GM23338 (cell line): Measurements from ENCODE around the gene TNFRSF4. TPM values are rescaled to one million over a fixed set of nuclear protein-coding genes. Genes with fewer than 3 reads are reported as not detected.

ENCODE experiments used
- ATAC-seq: fragments of 200-7000 bp; cut with Tn5 transposase; 3 replicates; pipeline ENCODE4 v1.9.1; 2020
- DNase-seq: peaks from one replicate; pipeline ENCODE4 v3.0.0-alpha.2; 2015; ENCODE audit warnings: low spot score
- H2AFZ ChIP-seq: fragments of 200-600 bp; sonication (generic); 2 replicates; pipeline ENCODE4 v1.8.0; 2016; ENCODE audit warnings: antibody characterized with exemption, mild to moderate bottlenecking, moderate library complexity
- H3F3A ChIP-seq: fragments of 200-600 bp; sonication (generic); replicated peaks from 2 replicates; pipeline ENCODE4 v1.8.0; 2017; ENCODE audit warnings: antibody characterized with exemption, mixed run types, low read depth
- H3K27ac ChIP-seq: fragments of 200-600 bp; sonication (generic); 2 replicates; pipeline ENCODE4 v1.6.1; 2016; ENCODE audit warnings: low read depth
- H3K27me3 ChIP-seq: fragments of 200-600 bp; sonication (generic); 2 replicates; pipeline ENCODE4 v1.8.0; 2016; ENCODE audit warnings: mild to moderate bottlenecking, mixed run types, moderate library complexity; ENCODE audit not compliant: insufficient read depth
- H3K36me3 ChIP-seq: fragments of 200-600 bp; sonication (generic); 2 replicates; pipeline ENCODE4 v1.8.0; 2016; ENCODE audit warnings: mild to moderate bottlenecking; ENCODE audit not compliant: insufficient read depth
- H3K4me1 ChIP-seq: fragments of 200-600 bp; sonication (generic); 2 replicates; pipeline ENCODE4 v1.8.0; 2016; ENCODE audit warnings: mild to moderate bottlenecking, moderate library complexity; ENCODE audit not compliant: insufficient read depth
- H3K4me2 ChIP-seq: fragments of 200-600 bp; sonication (generic); 2 replicates; pipeline ENCODE4 v1.7.1; 2017; ENCODE audit warnings: mixed run types
- H3K4me3 ChIP-seq: fragments of 200-600 bp; sonication (generic); 2 replicates; pipeline ENCODE4 v1.6.1; 2016; ENCODE audit warnings: mixed run types
- H3K79me2 ChIP-seq: fragments of 200-600 bp; sonication (generic); replicated peaks from 2 replicates; pipeline ENCODE4 v1.8.0; 2017; ENCODE audit warnings: mild to moderate bottlenecking; ENCODE audit not compliant: insufficient read depth
- H3K9me2 ChIP-seq: fragments of 200-600 bp; sonication (generic); 2 replicates; pipeline ENCODE4 v1.8.0; 2017; ENCODE audit not compliant: insufficient read depth
- H4K20me1 ChIP-seq: fragments of 200-600 bp; sonication (generic); replicated peaks from 2 replicates; pipeline ENCODE4 v1.8.0; 2017; ENCODE audit warnings: mild to moderate bottlenecking; ENCODE audit not compliant: insufficient read depth
- H3K27ac Mint-ChIP-seq: 2 replicates; pipeline ENCODE4 v1.8.0; 2020; ENCODE audit warnings: inconsistent platforms, mild to moderate bottlenecking, moderate library complexity, mixed read lengths
- H3K27me3 Mint-ChIP-seq: 3 replicates; pipeline ENCODE4 v1.8.0; 2022; ENCODE audit warnings: low read depth, mild to moderate bottlenecking, moderate library complexity, mixed read lengths, inconsistent platforms; ENCODE audit not compliant: insufficient read depth, poor library complexity
- H3K36me3 Mint-ChIP-seq: 3 replicates; pipeline ENCODE4 v1.8.0; 2021; ENCODE audit warnings: low read depth, mild to moderate bottlenecking, inconsistent platforms, moderate library complexity, mixed read lengths
- H3K4me1 Mint-ChIP-seq: 3 replicates; pipeline ENCODE4 v1.8.0; 2020; ENCODE audit warnings: mild to moderate bottlenecking, inconsistent platforms, mixed read lengths
- H3K4me3 Mint-ChIP-seq: 3 replicates; pipeline ENCODE4 v1.8.0; 2021; ENCODE audit warnings: moderate library complexity, mild to moderate bottlenecking, inconsistent platforms, mixed read lengths
- H3K9me3 Mint-ChIP-seq: 3 replicates; pipeline ENCODE4 v1.8.0; 2020; ENCODE audit warnings: moderate library complexity, mild to moderate bottlenecking, inconsistent platforms, mixed read lengths
- CREB1 ChIP-seq: fragments of 250-450 bp; sonication (Bioruptor Pico); IDR thresholded peaks from 2 replicates; pipeline ENCODE4 v1.5.0; 2020; ENCODE audit warnings: low read depth, mild to moderate bottlenecking, moderate library complexity
- STAT1 ChIP-seq: IDR thresholded peaks from one replicate; pipeline ENCODE4 v1.6.1; 2016; ENCODE audit warnings: antibody characterized with exemption; ENCODE audit not compliant: unreplicated experiment
- ZNF462 ChIP-seq: fragments of 250-450 bp; sonication (Bioruptor Pico); IDR thresholded peaks from 2 replicates; pipeline ENCODE4 v1.5.0; 2020; ENCODE audit warnings: mild to moderate bottlenecking, moderate library complexity
- polyA plus RNA-seq: library from polyadenylated mRNA; unstranded; fragments of >200 nt; fragmentation: Nextera tagmentation; extraction: Ambion mirVana; gene quantifications from 2 replicates; pipeline ENCODE4 v1.2.1, GENCODE V29; 2016
- total RNA-seq: library from RNA; depleted of rRNA; stranded (reverse); fragments of >200 nt; shearing (Covaris generic); gene quantifications from 2 replicates; pipeline ENCODE4 v1.2.3, GENCODE V29; 2014

The TNFRSF4 gene
- total and polyA plus RNA-seq, 2 experiments from 2014 or later, result not detected

GRCh38 chr1:1215881-1216605, 2.1 kb upstream of the TNFRSF4 start:
- H3K36me3 ChIP-seq, result peaks cover 4% of the 10 kb centered on the region; the same call in 1 of the 2 replicates
- ATAC-seq, result no peak
- peaks cover 10% of the 10 kb centered on the region for H3K27me3 Mint-ChIP-seq

More at GRCh38 chr1:1215881-1216605, 2.1 kb upstream of the TNFRSF4 start:
- no peak for DNase-seq
- no peaks in the 10 kb centered on the region for H3K4me1 ChIP-seq
- H2AFZ ChIP-seq, result no peak overlapping the region
- H3K27ac ChIP-seq, result no peak overlapping the region
- H3K4me1 Mint-ChIP-seq, result no peaks in the 10 kb centered on the region
- no peaks in the 10 kb centered on the region; the same call in 1 of the 2 replicates for H4K20me1 ChIP-seq
- TF ChIP-seq STAT1, result no peak
- TF ChIP-seq ZNF462 (CRISPR knock-in tag), result no peak
- TF ChIP-seq CREB1 (CRISPR knock-in tag), result no peak
- H3F3A ChIP-seq, result no peaks in the 10 kb centered on the region
- H3K9me2 ChIP-seq, result no peaks in the 10 kb centered on the region
- no peak overlapping the region for H3K4me3 Mint-ChIP-seq
- peaks cover 18% of the 10 kb centered on the region for H3K36me3 Mint-ChIP-seq
- H3K27ac Mint-ChIP-seq, result no peak overlapping the region
- H3K79me2 ChIP-seq, result no peaks in the 10 kb centered on the region
- H3K9me3 Mint-ChIP-seq, result no peaks in the 10 kb centered on the region
- H3K27me3 ChIP-seq, result no peaks in the 10 kb centered on the region
- H3K4me3 ChIP-seq, result no peak overlapping the region
- no peak overlapping the region for H3K4me2 ChIP-seq
